VCaP (cell line): Measurements from ENCODE around the gene GGT7.

Experiments
- H3K27ac ChIP-seq: fragments of 450-650 bp; 2 replicates; pipeline ENCODE4 v1.5.1; 2017
- TF ChIP-seq, protein P1 (sequence below): fragments of 450-650 bp; conservative IDR thresholded peaks from 2 replicates; pipeline ENCODE4 v1.5.1; 2017; ENCODE audit warnings: mild to moderate bottlenecking, moderate library complexity

The GGT7 gene

DNA sequence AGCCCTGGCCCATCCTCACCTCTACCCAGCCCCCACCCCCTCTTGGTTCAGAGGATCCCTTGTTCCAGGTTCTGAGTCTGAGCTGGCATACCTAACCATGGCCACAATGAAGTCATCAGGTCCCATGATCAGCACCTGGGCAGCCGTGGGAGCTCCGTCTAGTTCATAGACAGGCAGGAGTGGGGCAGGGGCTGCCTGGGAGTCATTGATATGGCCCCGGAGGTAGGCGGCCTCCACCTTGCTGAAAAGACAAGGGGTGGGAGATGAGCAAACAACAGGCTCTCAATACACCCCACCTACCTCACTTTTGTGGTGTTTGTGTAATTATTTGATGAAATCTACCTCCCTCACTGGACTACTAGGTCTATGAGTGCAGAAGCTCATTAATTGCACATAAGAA is 20.4 kb downstream of the GGT7 start:
- no peak overlapping the region for H3K27ac ChIP-seq

DNA sequence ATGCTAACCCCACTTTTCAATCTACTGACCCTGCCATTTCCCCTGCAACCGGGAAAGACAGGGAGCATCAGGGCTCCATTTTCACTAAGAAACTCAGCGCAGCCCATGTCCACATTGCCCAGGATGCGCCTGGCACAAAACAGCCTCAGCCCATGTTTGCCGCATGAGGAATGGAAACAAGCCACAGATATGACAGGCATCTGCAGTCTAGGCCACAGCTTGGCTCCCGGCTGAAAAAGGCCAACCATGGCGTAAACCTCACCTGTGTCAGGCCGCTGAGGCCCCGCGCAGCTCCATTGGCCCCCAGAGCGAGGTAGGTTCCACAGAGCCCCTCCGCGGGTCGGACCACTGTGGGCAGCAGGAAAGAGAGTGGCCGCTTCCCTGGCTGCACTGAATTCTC is 21.7 kb downstream of the GGT7 start:
- TF ChIP-seq, protein P1, sequence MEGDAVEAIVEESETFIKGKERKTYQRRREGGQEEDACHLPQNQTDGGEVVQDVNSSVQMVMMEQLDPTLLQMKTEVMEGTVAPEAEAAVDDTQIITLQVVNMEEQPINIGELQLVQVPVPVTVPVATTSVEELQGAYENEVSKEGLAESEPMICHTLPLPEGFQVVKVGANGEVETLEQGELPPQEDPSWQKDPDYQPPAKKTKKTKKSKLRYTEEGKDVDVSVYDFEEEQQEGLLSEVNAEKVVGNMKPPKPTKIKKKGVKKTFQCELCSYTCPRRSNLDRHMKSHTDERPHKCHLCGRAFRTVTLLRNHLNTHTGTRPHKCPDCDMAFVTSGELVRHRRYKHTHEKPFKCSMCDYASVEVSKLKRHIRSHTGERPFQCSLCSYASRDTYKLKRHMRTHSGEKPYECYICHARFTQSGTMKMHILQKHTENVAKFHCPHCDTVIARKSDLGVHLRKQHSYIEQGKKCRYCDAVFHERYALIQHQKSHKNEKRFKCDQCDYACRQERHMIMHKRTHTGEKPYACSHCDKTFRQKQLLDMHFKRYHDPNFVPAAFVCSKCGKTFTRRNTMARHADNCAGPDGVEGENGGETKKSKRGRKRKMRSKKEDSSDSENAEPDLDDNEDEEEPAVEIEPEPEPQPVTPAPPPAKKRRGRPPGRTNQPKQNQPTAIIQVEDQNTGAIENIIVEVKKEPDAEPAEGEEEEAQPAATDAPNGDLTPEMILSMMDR, result no peak

More for the DNA sequence above, 20.4 kb downstream of the GGT7 start:
- TF ChIP-seq, protein P1, result no peak

DNA sequence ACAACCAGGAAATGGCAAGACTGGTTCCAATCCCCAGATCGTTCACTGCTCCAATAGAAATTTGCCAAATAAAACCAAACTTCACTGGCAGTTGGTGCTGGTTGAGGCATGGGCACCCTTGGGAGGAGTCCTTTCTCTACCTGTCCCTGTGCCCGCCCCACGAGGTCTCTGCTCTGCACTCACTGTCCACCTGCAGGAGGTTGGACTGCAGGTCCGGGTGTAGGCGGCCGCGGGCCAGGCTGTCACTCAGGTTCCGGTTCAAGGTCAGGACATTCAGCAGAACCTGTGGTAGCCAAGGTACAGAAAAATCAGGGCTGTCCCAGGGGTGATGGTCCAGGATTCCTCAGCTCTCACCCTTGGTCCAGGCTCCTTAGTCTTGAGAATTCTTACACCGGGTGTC is 22.9 kb downstream of the GGT7 start:
- TF ChIP-seq, protein P1, result no peak
- no peak overlapping the region for H3K27ac ChIP-seq

More for the DNA sequence above, 21.7 kb downstream of the GGT7 start:
- no peak overlapping the region for H3K27ac ChIP-seq

DNA sequence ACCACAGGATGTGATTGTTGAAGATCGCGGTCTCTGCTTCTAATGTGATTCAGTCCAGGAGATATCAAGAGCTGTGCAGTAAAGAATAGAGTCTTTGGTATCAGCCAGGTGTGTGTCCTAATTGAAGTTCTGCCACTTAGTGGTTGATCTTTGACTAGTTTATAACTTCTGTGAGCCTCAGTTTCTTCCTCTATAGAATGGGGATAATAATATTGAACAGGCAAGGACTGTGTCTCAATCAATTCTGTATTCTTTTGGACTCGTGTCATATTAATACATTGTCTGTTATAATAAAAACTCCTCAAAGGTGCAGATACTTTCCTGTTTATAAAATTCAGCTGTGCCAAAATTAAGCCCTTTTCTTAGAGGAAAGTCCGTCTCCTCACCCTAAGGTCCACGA is 24.1 kb downstream of the GGT7 start:
- no peak overlapping the region for H3K27ac ChIP-seq
- TF ChIP-seq, protein P1, result no peak

DNA sequence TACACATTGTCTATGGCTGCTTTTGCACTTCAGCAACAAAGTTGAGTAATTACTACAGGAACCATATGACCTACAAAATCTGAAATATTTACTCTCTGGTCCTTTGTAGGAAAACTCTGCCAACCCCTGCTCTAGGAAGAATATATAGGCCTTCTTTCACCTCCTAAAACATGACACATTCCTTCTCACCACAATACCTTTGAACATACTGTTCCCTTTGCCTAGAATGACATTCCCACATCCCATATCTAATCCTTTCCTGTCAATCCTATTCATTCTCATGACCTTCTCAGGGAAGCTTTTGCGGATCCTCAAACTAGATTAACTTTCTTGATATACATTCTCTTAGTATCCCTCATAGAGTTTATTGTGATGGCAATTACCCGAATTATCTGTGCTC is 29.2 kb downstream of the GGT7 start:
- H3K27ac ChIP-seq, result no peak overlapping the region
- TF ChIP-seq, protein P1, result no peak

DNA sequence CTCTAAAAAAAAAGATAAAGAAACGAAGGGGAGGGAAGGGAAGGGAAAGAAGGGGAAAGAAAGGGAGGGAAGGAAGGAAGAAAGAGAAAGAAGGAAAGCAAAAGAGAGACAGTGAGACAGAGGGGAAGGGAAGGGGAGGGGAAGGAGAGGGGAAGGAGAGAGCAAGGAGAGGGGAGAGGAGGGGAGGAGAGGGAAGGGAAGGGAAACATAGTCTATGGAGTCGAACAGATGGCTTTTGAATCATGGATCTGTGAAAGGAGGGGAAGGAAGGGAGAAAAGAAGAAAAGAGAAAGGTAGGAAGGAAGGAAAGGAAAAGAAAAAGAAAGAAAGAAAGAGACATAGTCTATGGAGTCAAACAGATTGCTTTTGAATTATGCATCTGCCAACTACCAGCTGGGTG is 30.5 kb downstream of the GGT7 start:
- TF ChIP-seq, protein P1, result no peak
- no peak overlapping the region for H3K27ac ChIP-seq

DNA sequence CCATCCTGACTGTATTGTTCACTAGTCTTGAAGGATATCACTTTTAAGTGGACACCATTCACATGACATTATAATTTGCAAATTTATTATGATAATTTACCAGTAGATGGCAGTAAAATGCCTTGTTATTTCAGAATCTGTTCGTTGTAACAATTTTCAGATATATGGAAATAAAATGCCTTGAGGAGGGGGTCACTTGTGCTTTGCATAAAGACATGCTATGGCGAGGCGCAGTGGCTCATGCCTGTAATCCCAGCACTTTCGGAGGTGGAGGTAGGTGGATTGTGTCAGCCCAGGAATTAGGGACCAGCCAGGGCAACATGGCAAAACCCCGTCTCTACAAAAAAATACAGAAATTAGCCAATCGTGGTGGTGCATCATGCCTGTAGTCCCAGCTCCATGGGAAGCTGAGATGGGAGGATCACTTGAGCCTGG is 38.2 kb downstream of the GGT7 start:
- no peak overlapping the region; the same call in 1 of the 2 replicates for H3K27ac ChIP-seq
- TF ChIP-seq, protein P1, result peak; percentile 62

DNA sequence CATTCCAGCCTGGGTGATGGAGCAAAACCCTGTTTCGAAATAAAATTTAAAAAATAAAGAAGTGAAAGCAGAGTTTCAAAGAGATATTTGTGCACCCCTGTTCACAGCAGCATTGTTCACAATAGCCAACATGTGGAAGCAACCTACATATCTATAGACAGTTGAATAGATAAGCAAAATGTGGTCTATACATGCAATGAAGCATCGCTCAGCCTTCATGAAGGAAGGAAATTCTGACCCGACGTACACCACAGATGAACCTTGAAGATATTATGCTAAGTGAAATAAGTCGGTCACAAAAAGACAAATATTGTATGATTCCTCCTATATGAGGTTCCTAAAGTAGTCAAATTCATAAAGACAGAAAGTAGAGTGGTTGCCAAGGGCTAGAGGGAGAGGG is 40.7 kb downstream of the GGT7 start:
- no peak overlapping the region for H3K27ac ChIP-seq
- TF ChIP-seq, protein P1, result no peak
